ENCODE results near the gene KIAA2012.

Gene KIAA2012

DNA sequence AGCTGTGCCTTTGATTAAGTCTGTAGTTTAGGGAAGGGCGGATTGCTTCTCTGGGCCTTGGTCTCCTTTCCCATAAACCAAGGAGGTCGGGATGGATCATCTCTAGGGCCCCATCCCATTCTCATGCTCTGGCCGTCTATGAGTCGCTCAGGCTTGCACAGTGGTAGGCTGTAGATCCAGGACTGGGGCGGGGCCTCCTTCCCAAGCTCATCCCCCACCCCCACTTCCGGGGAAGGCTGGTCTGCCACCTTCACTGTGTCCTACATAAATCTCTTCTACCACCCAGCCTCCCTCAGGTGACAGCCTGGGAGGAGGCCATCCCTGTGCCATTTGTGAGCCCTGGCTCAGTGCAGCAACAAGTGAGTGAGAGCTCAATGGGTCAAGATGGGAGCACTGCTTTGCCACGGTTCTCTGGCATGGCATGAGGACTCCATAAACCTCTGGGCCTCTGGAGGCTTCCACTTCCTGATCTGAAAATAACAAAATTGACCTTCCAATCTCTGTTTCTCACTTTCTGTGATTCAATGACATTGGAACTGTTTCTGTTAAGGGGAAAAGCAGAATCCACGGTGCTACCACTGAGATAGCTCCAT lies 96.9 kb downstream of the KIAA2012 start:
- no peak for TF ChIP-seq CTCF (conservative IDR thresholded peaks at IDR 0.05; ENCODE audit: control insufficient read depth, insufficient read depth, low read depth, low read length)
- DNase-seq (ENCODE audit: low read depth): no peak
- no peak overlapping the region for H3K4me3 ChIP-seq (ENCODE audit: control insufficient read depth, low read depth, low read length)

DNA sequence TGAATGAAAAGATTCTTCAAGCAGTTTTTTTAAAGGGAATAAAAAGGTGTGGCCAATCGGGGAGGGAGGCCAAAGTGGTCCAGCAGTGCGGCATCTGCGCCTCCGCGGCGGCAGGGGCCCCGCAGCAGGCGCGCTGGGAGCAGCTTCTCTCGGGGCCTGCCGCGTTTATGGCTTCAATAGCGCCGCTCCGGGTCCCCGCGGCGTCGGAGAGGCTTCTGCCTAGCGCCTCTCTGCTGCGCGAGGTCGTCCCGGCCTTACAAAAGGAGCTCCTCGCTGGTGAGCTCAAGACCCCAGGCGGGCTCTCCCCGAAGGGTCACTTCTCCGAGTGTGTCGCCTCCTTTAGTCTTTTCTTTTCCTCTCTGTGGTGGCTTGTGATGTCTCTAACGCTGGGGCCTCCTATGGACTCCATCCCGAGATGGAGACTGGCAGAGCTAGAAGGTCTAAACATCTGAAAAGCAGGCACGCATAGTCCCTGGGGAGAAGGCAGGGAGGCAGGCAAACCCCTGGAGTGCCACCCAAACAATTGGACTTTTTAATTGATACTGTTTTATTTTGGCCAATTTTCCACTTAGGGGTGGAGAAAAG lies 98.3 kb downstream of the KIAA2012 start:
- H3K4me3 ChIP-seq (ENCODE audit: control insufficient read depth, low read depth, low read length): no peak overlapping the region
- DNase-seq (ENCODE audit: low read depth): no peak

DNA sequence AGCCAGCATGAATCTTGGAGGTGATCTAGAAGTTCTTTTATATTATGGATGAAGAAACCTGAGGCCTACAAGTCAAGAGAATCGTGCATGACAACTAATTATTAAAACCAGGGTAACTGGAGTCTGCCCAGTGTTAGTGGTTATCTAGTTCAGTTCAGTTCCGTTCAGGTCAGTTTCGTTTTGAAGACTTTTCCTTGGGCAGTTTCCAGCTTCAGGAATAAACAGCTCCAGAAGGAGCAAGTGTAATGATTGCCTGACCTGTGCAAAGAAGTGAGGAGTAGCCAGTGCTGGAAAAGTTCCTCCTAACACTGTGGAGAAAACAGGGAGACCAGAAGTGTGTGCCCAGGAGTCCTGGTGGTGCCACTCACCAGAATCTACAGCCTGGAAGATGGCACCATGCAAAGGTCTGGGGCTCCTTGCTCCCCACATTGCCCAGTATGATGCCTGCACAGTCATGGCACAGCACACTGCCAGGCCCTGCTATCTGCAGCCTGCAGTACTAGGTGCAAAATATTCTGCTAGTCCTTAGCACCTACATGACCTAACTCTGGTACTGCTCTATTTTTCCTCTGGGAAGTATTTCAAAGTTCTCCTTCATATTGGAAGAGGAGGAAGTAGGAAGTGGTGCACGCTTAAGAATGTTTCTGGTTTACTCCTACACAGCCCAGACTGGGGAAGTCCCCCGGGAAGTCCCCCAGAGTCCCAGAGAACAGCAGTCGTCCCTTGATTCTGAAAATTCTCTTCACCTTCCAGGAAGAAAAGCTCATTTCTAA lies 99.6 kb downstream of the KIAA2012 start:
- peak; percentile 27 for DNase-seq (ENCODE audit: low read depth)
- TF ChIP-seq CTCF (conservative IDR thresholded peaks at IDR 0.05; ENCODE audit: control insufficient read depth, insufficient read depth, low read depth, low read length): no peak
- no peak overlapping the region for H3K4me3 ChIP-seq (ENCODE audit: control insufficient read depth, low read depth, low read length)

More for the DNA sequence above, 98.3 kb downstream of the KIAA2012 start:
- no peak for TF ChIP-seq CTCF (conservative IDR thresholded peaks at IDR 0.05; ENCODE audit: control insufficient read depth, insufficient read depth, low read depth, low read length)

DNA sequence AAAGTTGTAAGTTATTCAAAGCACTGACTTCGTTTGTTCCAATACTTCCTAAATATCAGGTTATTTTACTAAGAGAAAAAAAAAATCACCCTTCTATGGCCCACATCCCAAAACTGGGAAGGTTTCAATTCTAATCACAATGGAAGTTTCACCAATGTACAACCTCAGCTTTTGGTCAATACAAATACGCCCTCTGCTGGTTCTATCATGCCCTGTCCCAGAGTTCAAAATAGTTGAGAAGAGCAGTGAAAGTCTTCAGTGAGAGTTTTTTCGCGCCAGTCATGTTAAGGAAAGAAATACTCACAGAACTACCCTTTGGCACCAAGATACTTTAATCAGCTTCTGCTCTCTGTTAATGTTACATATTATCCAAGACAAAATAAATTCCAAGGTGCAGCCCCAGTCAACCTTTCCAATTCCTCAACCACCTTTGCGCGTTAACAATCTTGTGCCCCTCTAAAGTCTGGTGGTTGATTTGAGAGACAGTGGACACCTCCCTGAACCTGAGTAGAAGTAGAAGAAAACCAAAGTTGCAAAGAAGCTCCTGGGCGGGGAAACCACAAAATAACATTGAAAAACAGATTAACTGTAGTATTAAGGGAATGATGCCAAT lies 105.4 kb downstream of the KIAA2012 start:
- H3K4me3 ChIP-seq (ENCODE audit: control insufficient read depth, low read depth, low read length): no peak overlapping the region
- peak; percentile 75 for DNase-seq (ENCODE audit: low read depth)
- TF ChIP-seq CTCF (conservative IDR thresholded peaks at IDR 0.05; ENCODE audit: control insufficient read depth, insufficient read depth, low read depth, low read length): peak; percentile 91

DNA sequence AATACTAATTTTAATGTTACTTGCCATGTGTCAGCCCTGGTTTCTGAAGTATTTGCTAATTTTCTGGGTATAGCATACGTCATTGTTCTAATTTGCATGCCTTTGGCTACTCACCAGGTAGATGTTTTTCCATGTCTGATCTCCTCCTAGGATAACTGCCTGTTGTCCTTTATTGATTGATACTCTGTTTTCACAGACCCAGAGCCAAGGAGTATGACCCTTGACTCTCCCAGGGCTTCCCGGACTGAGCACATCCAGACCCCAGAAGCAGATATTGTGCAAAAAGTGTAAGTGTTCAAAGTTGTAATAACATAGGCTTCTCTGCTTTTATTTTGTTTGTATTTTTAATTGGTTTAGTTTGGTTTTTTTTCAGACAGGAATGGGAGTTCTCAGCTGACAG lies 111.5 kb downstream of the KIAA2012 start:
- H3K4me3 ChIP-seq (ENCODE audit: control insufficient read depth, low read depth, low read length): no peak overlapping the region
- no peak for DNase-seq (ENCODE audit: low read depth)
- no peak for TF ChIP-seq CTCF (conservative IDR thresholded peaks at IDR 0.05; ENCODE audit: control insufficient read depth, insufficient read depth, low read depth, low read length)

DNA sequence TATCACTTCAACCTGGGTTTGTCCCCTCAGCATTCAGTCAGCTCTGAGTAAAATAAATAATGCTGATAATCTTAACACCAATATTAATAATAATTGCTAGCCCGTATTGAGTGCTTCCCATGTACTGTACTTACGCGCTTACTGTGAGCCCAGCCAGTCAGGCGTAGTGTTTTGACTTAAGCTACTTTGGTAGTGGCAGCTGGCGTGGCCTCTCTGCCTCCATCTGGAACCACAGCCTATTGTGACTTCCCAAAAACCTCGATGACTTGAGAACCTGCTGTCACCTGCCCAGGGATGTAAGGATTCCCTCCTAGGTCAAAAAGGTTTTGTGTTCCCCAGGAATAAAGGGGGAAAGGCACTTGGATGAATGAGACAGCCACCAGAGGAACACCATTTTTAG lies 112.1 kb downstream of the KIAA2012 start:
- no peak for TF ChIP-seq CTCF (conservative IDR thresholded peaks at IDR 0.05; ENCODE audit: control insufficient read depth, insufficient read depth, low read depth, low read length)
- no peak for DNase-seq (ENCODE audit: low read depth)
- no peak overlapping the region for H3K4me3 ChIP-seq (ENCODE audit: control insufficient read depth, low read depth, low read length)

All from fibroblast of mammary gland (primary cell).